GM12878 (cell line): ENCODE results near the gene AOC3.

Experiments used
- CREM ChIP-seq: IDR thresholded peaks from 2 replicates; pipeline ENCODE4 v1.6.1; 2014; ENCODE audit warnings: antibody characterized with exemption, low read depth
- CTCF ChIP-seq, 3 experiments: IDR thresholded peaks in 2 of 3; conservative IDR thresholded peaks in 1 of 3; 2 replicates each; pipeline ENCODE4 v1.5.1; 2011; ENCODE audit warnings: low read depth in 3 of 3, low read length in 3 of 3, mild to moderate bottlenecking in 3 of 3, control low read depth in 2 of 3, moderate library complexity in 2 of 3, inconsistent platforms in 1 of 3, mixed read lengths in 1 of 3; ENCODE audit not compliant: control insufficient read depth in 2 of 3, insufficient read depth in 1 of 3; ENCODE audit errors: extremely low read depth in 1 of 3
- ESRRA ChIP-seq: IDR thresholded peaks from 2 replicates; pipeline ENCODE4 v1.6.1; 2012; ENCODE audit warnings: mild to moderate bottlenecking, low read length, improper control_type of control experiment
- MYB ChIP-seq: fragments of 150-350 bp; IDR thresholded peaks from 2 replicates; pipeline ENCODE4 v1.6.1; 2014; ENCODE audit warnings: mild to moderate bottlenecking, low read depth, low read length, borderline replicate concordance
- MYC ChIP-seq: IDR thresholded peaks from 2 replicates; pipeline ENCODE4 v1.6.1; 2011; ENCODE audit warnings: mild to moderate bottlenecking, low read length, moderate library complexity, inconsistent platforms; ENCODE audit not compliant: insufficient read depth, insufficient replicate concordance, insufficient read length, severe bottlenecking
- POLR2AphosphoS5 ChIP-seq: IDR thresholded peaks from 2 replicates; pipeline ENCODE4 v1.6.1; 2011; ENCODE audit warnings: mild to moderate bottlenecking, low read length, inconsistent platforms
- SPI1 ChIP-seq: IDR thresholded peaks from 2 replicates; pipeline ENCODE4 v1.6.1; 2011; ENCODE audit warnings: low read depth, mild to moderate bottlenecking, low read length, moderate library complexity, borderline replicate concordance; ENCODE audit not compliant: insufficient read depth
- SUZ12 ChIP-seq: fragments of 200-600 bp; sonication (generic); IDR thresholded peaks from one replicate; pipeline ENCODE4 v1.6.1; 2018; ENCODE audit warnings: antibody characterized with exemption, mild to moderate bottlenecking; ENCODE audit not compliant: unreplicated experiment
- ZNF24 ChIP-seq: fragments of 450-650 bp; IDR thresholded peaks from 2 replicates; pipeline ENCODE4 v1.6.1; 2017; ENCODE audit warnings: antibody characterized with exemption, mild to moderate bottlenecking
- TF ChIP-seq, protein P1 (sequence below): IDR thresholded peaks from 2 replicates; pipeline ENCODE4 v1.6.1; 2011; ENCODE audit warnings: mild to moderate bottlenecking, low read depth, low read length, moderate library complexity; ENCODE audit not compliant: insufficient replicate concordance
- TF ChIP-seq, protein P2 (sequence below): fragments of 450-650 bp; formaldehyde crosslinking; IDR thresholded peaks from 2 replicates; pipeline ENCODE4 v1.5.0; 2022; ENCODE audit warnings: mild to moderate bottlenecking, missing genetic modification characterization
- TF ChIP-seq, protein P3 (sequence below): IDR thresholded peaks from 2 replicates; pipeline ENCODE4 v1.6.1; 2012; ENCODE audit warnings: mild to moderate bottlenecking, low read depth, low read length

- no peak for TF ChIP-seq CTCF (IDR thresholded peaks at IDR 0.05 in 2 of 3, conservative IDR thresholded peaks at IDR 0.05 in 1 of 3; ENCODE audit: control insufficient read depth in 2 of 3, extremely low read depth in 1 of 3, insufficient read depth in 1 of 3, low read depth in 3 of 3, low read length in 3 of 3)
- TF ChIP-seq POLR2AphosphoS5 = no peak; the same call in 1 of the 2 replicates
- no peak for TF ChIP-seq MYC
- TF ChIP-seq, protein P1, sequence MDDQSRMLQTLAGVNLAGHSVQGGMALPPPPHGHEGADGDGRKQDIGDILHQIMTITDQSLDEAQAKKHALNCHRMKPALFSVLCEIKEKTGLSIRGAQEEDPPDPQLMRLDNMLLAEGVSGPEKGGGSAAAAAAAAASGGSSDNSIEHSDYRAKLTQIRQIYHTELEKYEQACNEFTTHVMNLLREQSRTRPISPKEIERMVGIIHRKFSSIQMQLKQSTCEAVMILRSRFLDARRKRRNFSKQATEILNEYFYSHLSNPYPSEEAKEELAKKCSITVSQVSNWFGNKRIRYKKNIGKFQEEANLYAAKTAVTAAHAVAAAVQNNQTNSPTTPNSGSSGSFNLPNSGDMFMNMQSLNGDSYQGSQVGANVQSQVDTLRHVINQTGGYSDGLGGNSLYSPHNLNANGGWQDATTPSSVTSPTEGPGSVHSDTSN = no peak
- no peak for TF ChIP-seq SPI1
- TF ChIP-seq, protein P2, sequence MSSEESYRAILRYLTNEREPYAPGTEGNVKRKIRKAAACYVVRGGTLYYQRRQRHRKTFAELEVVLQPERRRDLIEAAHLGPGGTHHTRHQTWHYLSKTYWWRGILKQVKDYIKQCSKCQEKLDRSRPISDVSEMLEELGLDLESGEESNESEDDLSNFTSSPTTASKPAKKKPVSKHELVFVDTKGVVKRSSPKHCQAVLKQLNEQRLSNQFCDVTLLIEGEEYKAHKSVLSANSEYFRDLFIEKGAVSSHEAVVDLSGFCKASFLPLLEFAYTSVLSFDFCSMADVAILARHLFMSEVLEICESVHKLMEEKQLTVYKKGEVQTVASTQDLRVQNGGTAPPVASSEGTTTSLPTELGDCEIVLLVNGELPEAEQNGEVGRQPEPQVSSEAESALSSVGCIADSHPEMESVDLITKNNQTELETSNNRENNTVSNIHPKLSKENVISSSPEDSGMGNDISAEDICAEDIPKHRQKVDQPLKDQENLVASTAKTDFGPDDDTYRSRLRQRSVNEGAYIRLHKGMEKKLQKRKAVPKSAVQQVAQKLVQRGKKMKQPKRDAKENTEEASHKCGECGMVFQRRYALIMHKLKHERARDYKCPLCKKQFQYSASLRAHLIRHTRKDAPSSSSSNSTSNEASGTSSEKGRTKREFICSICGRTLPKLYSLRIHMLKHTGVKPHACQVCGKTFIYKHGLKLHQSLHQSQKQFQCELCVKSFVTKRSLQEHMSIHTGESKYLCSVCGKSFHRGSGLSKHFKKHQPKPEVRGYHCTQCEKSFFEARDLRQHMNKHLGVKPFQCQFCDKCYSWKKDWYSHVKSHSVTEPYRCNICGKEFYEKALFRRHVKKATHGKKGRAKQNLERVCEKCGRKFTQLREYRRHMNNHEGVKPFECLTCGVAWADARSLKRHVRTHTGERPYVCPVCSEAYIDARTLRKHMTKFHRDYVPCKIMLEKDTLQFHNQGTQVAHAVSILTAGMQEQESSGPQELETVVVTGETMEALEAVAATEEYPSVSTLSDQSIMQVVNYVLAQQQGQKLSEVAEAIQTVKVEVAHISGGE (CRISPR knock-in tag) = no peak
- no peak for TF ChIP-seq ESRRA
- TF ChIP-seq, protein P3, sequence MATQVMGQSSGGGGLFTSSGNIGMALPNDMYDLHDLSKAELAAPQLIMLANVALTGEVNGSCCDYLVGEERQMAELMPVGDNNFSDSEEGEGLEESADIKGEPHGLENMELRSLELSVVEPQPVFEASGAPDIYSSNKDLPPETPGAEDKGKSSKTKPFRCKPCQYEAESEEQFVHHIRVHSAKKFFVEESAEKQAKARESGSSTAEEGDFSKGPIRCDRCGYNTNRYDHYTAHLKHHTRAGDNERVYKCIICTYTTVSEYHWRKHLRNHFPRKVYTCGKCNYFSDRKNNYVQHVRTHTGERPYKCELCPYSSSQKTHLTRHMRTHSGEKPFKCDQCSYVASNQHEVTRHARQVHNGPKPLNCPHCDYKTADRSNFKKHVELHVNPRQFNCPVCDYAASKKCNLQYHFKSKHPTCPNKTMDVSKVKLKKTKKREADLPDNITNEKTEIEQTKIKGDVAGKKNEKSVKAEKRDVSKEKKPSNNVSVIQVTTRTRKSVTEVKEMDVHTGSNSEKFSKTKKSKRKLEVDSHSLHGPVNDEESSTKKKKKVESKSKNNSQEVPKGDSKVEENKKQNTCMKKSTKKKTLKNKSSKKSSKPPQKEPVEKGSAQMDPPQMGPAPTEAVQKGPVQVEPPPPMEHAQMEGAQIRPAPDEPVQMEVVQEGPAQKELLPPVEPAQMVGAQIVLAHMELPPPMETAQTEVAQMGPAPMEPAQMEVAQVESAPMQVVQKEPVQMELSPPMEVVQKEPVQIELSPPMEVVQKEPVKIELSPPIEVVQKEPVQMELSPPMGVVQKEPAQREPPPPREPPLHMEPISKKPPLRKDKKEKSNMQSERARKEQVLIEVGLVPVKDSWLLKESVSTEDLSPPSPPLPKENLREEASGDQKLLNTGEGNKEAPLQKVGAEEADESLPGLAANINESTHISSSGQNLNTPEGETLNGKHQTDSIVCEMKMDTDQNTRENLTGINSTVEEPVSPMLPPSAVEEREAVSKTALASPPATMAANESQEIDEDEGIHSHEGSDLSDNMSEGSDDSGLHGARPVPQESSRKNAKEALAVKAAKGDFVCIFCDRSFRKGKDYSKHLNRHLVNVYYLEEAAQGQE = no peak
- TF ChIP-seq CREM = no peak
- no peak for TF ChIP-seq SUZ12
- no peak for TF ChIP-seq ZNF24
- TF ChIP-seq MYB = no peak
Observed at GRCh38 chr17:42844271-42844670, 6.7 kb upstream of the AOC3 start, which contains the start of gene AOC2.
